Measurements from ENCODE around the gene CUX1. TPM values are rescaled to one million over a fixed set of nuclear protein-coding genes. Genes with fewer than 3 reads are reported as not detected.

Gene CUX1
- total and polyA plus RNA-seq, 2 donors (not counting 1 experiment from before 2014, with no cell fraction given) = 22.7 to 38.1 TPM

DNA sequence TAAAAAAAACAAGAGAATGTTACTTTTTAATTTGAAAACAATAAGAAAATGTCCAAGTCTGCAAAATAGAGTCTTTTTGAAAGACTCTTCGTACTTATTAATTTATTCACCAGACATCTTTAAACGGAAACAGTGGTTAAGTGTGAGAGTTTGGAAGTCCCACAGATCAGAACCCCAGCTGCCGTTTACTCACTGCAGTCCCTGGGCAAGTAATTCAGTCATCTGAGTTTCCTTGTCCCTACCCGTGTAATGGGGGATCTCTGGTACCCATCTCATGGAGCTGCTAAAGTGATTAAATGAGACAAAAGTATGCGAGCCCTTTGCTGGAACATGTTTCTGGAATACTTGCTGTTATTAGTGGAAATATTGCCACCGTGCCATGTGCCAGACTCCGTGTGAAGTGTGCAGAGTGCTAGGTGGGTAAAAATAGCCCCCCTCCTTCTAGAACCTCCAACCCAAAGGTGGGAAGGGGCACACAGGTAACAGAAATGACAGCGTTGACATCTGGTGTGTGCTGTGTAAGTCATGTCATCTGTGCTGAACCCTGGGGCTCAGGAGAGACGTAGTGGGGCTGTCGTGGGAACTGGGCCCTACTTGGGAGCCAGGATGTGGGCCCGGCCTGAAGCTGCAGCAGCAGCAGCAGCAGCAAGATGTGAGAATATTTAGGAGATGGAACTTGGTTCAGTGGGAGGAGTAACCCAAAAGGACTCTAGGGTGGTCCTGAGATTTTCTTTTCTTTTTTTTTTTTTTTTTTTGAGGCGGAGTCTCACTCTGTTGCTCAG is 140.5 kb downstream of the CUX1 start:
- no peak overlapping the region for H2AFZ ChIP-seq (ENCODE audit: low read length)
- no peak for DNase-seq (ENCODE audit: low read depth in 2 of 2)
- H3K27me3 ChIP-seq (ENCODE audit: control insufficient read depth, insufficient read depth, low read length) = no peaks in the 10 kb centered on the region
- H3K9ac ChIP-seq (ENCODE audit: insufficient read depth, low read length) = no peak overlapping the region
- H3K4me3 ChIP-seq (replicated peaks in 1 of 4; ENCODE audit: control extremely low read depth in 1 of 4, insufficient read depth in 1 of 4, low read depth in 3 of 4, low read length in 4 of 4) = no peak overlapping the region
- TF ChIP-seq EZH2 (IDR thresholded peaks at IDR 0.05; ENCODE audit: low read length, missing control alignments) = no peak
- no peak for TF ChIP-seq CTCF (conservative IDR thresholded peaks at IDR 0.05 in 1 of 2, IDR thresholded peaks at IDR 0.05 in 1 of 2; ENCODE audit: low read depth in 1 of 2, low read length in 2 of 2)
- H3K27ac ChIP-seq (ENCODE audit: insufficient read depth, low read length) = no peak overlapping the region
- no peaks in the 10 kb centered on the region for H3K9me3 ChIP-seq (ENCODE audit: control insufficient read depth, insufficient read depth, low read depth, low read length)
- H4K20me1 ChIP-seq (ENCODE audit: control insufficient read depth, extremely low read depth, insufficient read depth, low read length) = no peaks in the 10 kb centered on the region
- H3K79me2 ChIP-seq (ENCODE audit: control insufficient read depth, insufficient read depth, low read length) = peaks cover 6% of the 10 kb centered on the region
- peaks cover 2% of the 10 kb centered on the region for H3K4me1 ChIP-seq (ENCODE audit: control insufficient read depth, extremely low read depth, insufficient read depth, low read length)
- H3K36me3 ChIP-seq (ENCODE audit: control insufficient read depth, insufficient read depth, low read length) = no peaks in the 10 kb centered on the region
- H3K4me2 ChIP-seq (ENCODE audit: extremely low read depth, insufficient read depth, low read length) = no peak overlapping the region

DNA sequence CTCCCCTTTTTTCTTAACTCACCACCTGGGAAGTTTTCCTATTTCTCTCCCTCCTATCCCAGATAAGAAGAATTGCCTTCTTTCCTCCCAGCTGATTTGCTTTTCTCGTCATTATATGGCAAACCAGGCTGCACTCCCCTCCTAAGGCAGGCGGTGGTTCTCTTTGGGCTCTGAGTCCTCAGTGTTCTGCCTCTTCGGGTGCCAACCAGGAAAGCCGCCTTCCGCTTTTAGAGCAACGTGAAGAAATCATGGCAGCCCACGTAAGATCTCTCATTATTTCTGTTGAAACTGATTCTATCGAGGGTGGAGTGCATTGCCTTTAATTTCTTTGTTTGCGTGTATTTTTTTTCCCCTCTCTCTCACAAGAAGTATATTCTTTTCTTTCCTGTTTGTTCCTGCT is 141.9 kb downstream of the CUX1 start:
- no peaks in the 10 kb centered on the region for H4K20me1 ChIP-seq (ENCODE audit: control insufficient read depth, extremely low read depth, insufficient read depth, low read length)
- no peak overlapping the region for H3K27ac ChIP-seq (ENCODE audit: insufficient read depth, low read length)
- no peak overlapping the region for H2AFZ ChIP-seq (ENCODE audit: low read length)
- H3K9ac ChIP-seq (ENCODE audit: insufficient read depth, low read length) = no peak overlapping the region
- no peak overlapping the region for H3K4me2 ChIP-seq (ENCODE audit: extremely low read depth, insufficient read depth, low read length)
- peaks cover 6% of the 10 kb centered on the region for H3K79me2 ChIP-seq (ENCODE audit: control insufficient read depth, insufficient read depth, low read length)
- H3K36me3 ChIP-seq (ENCODE audit: control insufficient read depth, insufficient read depth, low read length) = no peaks in the 10 kb centered on the region
- no peak for TF ChIP-seq EZH2 (IDR thresholded peaks at IDR 0.05; ENCODE audit: low read length, missing control alignments)
- no peak for TF ChIP-seq CTCF (conservative IDR thresholded peaks at IDR 0.05 in 1 of 2, IDR thresholded peaks at IDR 0.05 in 1 of 2; ENCODE audit: low read depth in 1 of 2, low read length in 2 of 2)
- H3K9me3 ChIP-seq (ENCODE audit: control insufficient read depth, insufficient read depth, low read depth, low read length) = no peaks in the 10 kb centered on the region
- no peaks in the 10 kb centered on the region for H3K27me3 ChIP-seq (ENCODE audit: control insufficient read depth, insufficient read depth, low read length)
- DNase-seq (ENCODE audit: low read depth in 2 of 2) = no peak
- H3K4me1 ChIP-seq (ENCODE audit: control insufficient read depth, extremely low read depth, insufficient read depth, low read length) = no peaks in the 10 kb centered on the region
- no peak overlapping the region for H3K4me3 ChIP-seq (replicated peaks in 1 of 4; ENCODE audit: control extremely low read depth in 1 of 4, insufficient read depth in 1 of 4, low read depth in 3 of 4, low read length in 4 of 4)

- no peaks in the 10 kb centered on the region for H3K36me3 ChIP-seq (ENCODE audit: control insufficient read depth, insufficient read depth, low read length)
- no peaks in the 10 kb centered on the region for H3K9me3 ChIP-seq (ENCODE audit: control insufficient read depth, insufficient read depth, low read depth, low read length)
- H3K4me3 ChIP-seq (replicated peaks in 1 of 4; ENCODE audit: control extremely low read depth in 1 of 4, insufficient read depth in 1 of 4, low read depth in 3 of 4, low read length in 4 of 4) = no peak overlapping the region
- H3K9ac ChIP-seq (ENCODE audit: insufficient read depth, low read length) = no peak overlapping the region
- H3K4me2 ChIP-seq (ENCODE audit: extremely low read depth, insufficient read depth, low read length) = no peak overlapping the region
- DNase-seq (ENCODE audit: low read depth in 2 of 2) = no peak
- TF ChIP-seq EZH2 (IDR thresholded peaks at IDR 0.05; ENCODE audit: low read length, missing control alignments) (no peak), CTCF (conservative IDR thresholded peaks at IDR 0.05 in 1 of 2, IDR thresholded peaks at IDR 0.05 in 1 of 2; ENCODE audit: low read depth in 1 of 2, low read length in 2 of 2) (no peak)
- no peaks in the 10 kb centered on the region for H3K27me3 ChIP-seq (ENCODE audit: control insufficient read depth, insufficient read depth, low read length)
- H3K79me2 ChIP-seq (ENCODE audit: control insufficient read depth, insufficient read depth, low read length) = peaks cover 3% of the 10 kb centered on the region
- H2AFZ ChIP-seq (ENCODE audit: low read length) = no peak overlapping the region
- H3K27ac ChIP-seq (ENCODE audit: insufficient read depth, low read length) = no peak overlapping the region
- no peaks in the 10 kb centered on the region for H3K4me1 ChIP-seq (ENCODE audit: control insufficient read depth, extremely low read depth, insufficient read depth, low read length)
- no peaks in the 10 kb centered on the region for H4K20me1 ChIP-seq (ENCODE audit: control insufficient read depth, extremely low read depth, insufficient read depth, low read length)
Observed at GRCh38 chr7:101959829-101960228, 142.4 kb downstream of the CUX1 start.

Measured in fibroblast of lung (primary cell).